ENCODE data around the gene KCNT1. TPM values are rescaled to one million over a fixed set of nuclear protein-coding genes. Genes with fewer than 3 reads are reported as not detected.

The KCNT1 gene
- total RNA-seq, 1 experiment from 2014 or later: not detected

- DNase-seq (ENCODE audit: low read depth, low spot score): no peak
- in situ Hi-C loops (cut with HindIII; ENCODE audit: low pct_unique_long_range_greater_than_20kb, low sequenced_read_pairs): no loop called here
These were observed 126.0 kb downstream of the KCNT1 start for GRCh38 chr9:135827866-135828580.

- in situ Hi-C loops (cut with HindIII; ENCODE audit: low pct_unique_long_range_greater_than_20kb, low sequenced_read_pairs): no loop called here
- DNase-seq (ENCODE audit: low read depth, low spot score): no peak
These were observed 126.7 kb downstream of the KCNT1 start for GRCh38 chr9:135828656-135829055.

GRCh38 chr9:135830496-135830895 is 128.5 kb downstream of the KCNT1 start:
- no peak for DNase-seq (ENCODE audit: low read depth, low spot score)
- in situ Hi-C loops (cut with HindIII; ENCODE audit: low pct_unique_long_range_greater_than_20kb, low sequenced_read_pairs): no loop called here

DNA sequence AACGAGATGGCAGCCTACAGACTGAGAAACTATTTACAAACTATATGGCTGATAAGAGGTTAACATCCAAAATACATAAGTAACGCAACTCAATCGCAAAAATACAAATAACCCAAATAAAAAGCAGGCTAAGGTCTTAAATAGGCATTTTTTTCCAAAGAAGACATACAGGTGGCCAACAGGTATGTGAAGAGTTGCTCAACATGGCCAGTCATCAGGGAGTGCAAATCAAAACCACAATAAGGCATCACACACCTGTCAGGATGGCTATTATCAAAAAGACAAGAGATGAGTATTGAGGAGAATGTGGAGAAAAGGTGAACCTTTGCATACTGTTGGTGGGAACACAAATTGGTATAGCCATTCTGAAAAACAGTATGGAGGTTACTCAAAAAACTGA is 131.9 kb downstream of the KCNT1 start:
- in situ Hi-C loops (cut with HindIII; ENCODE audit: low pct_unique_long_range_greater_than_20kb, low sequenced_read_pairs): no loop called here
- DNase-seq (ENCODE audit: low read depth, low spot score): no peak

GRCh38 chr9:135835131-135835530 is 133.1 kb downstream of the KCNT1 start:
- in situ Hi-C loops (cut with HindIII; ENCODE audit: low pct_unique_long_range_greater_than_20kb, low sequenced_read_pairs): no loop called here
- no peak for DNase-seq (ENCODE audit: low read depth, low spot score)

- in situ Hi-C loops (cut with HindIII; ENCODE audit: low pct_unique_long_range_greater_than_20kb, low sequenced_read_pairs): no loop called here
These were observed 137.5 kb downstream of the KCNT1 start for GRCh38 chr9:135839516-135839915.

GRCh38 chr9:135840107-135840506 is 138.1 kb downstream of the KCNT1 start:
- no peak for DNase-seq (ENCODE audit: low read depth, low spot score)
- in situ Hi-C loops (cut with HindIII; ENCODE audit: low pct_unique_long_range_greater_than_20kb, low sequenced_read_pairs): no loop called here

More at GRCh38 chr9:135839516-135839915, 137.5 kb downstream of the KCNT1 start:
- no peak for DNase-seq (ENCODE audit: low read depth, low spot score)

- in situ Hi-C loops (cut with HindIII; ENCODE audit: low pct_unique_long_range_greater_than_20kb, low sequenced_read_pairs): no loop called here
- no peak for DNase-seq (ENCODE audit: low read depth, low spot score)
These were observed 138.6 kb downstream of the KCNT1 start for GRCh38 chr9:135840539-135840938.

Other genes starting within 250 kb of the KCNT1 start
- 22.5 and 24.4 TPM in 2 replicates for gene PPP1R26, start 222.4 kb upstream of the KCNT1 start, total RNA-seq (2014; rRNA removed; shearing (Covaris generic))
- 64.6 and 75.3 TPM in 2 replicates for gene MRPS2, start 201.5 kb upstream of the KCNT1 start, total RNA-seq (2014; rRNA removed; shearing (Covaris generic))
- gene LCN1, start 180.7 kb upstream of the KCNT1 start, total RNA-seq (2014; rRNA removed; shearing (Covaris generic)): not detected in 2 replicates
- not detected in 2 replicates for gene OBP2A, start 156.1 kb upstream of the KCNT1 start, total RNA-seq (2014; rRNA removed; shearing (Covaris generic))
- gene PAEP, start 140.4 kb upstream of the KCNT1 start, total RNA-seq (2014; rRNA removed; shearing (Covaris generic)): 41.1 and 45.8 TPM in 2 replicates
- not detected in 2 replicates for gene GLT6D1, start 62.6 kb upstream of the KCNT1 start, total RNA-seq (2014; rRNA removed; shearing (Covaris generic))
- gene LCN9, start 38.9 kb upstream of the KCNT1 start, total RNA-seq (2014; rRNA removed; shearing (Covaris generic)): not detected in 2 replicates
- 0.27 TPM in 1 of 2 replicates, not detected in the other for gene SOHLH1, start 2.7 kb upstream of the KCNT1 start, total RNA-seq (2014; rRNA removed; shearing (Covaris generic))
- 14.7 and 15.3 TPM in 2 replicates for gene CAMSAP1, start 205.4 kb downstream of the KCNT1 start, total RNA-seq (2014; rRNA removed; shearing (Covaris generic))

Measured in SK-MEL-5 (cell line).